SU-DHL-6 (cell line): ENCODE results near the gene CCDC88C.

ENCODE experiments used
- H2AFZ ChIP-seq: fragments of 200-600 bp; sonication (generic); 2 replicates; pipeline ENCODE4 v1.6.1; 2014; ENCODE audit warnings: low read depth, mild to moderate bottlenecking, moderate library complexity, mixed read lengths, antibody characterized with exemption, low read length; ENCODE audit not compliant: severe bottlenecking
- H3F3A ChIP-seq: fragments of 200-600 bp; shearing (Covaris generic); 2 replicates; pipeline ENCODE4 v1.6.0; 2016; ENCODE audit warnings: antibody characterized with exemption, mild to moderate bottlenecking; ENCODE audit not compliant: insufficient read depth
- H3K27ac ChIP-seq: fragments of 200-600 bp; sonication (generic); 2 replicates; pipeline ENCODE4 v1.5.1; 2016; ENCODE audit warnings: low read depth, mild to moderate bottlenecking, low read length, moderate library complexity, mixed read lengths
- H3K27me3 ChIP-seq: fragments of 200-600 bp; sonication (generic), shearing (Covaris generic); 2 replicates; pipeline ENCODE4 v1.6.0; 2014; ENCODE audit warnings: mild to moderate bottlenecking, low read length
- H3K36me3 ChIP-seq: fragments of 200-600 bp; sonication (generic); 2 replicates; pipeline ENCODE4 v1.6.1; 2014; ENCODE audit warnings: mild to moderate bottlenecking, low read length, mixed read lengths
- H3K4me2 ChIP-seq: fragments of 300-600, 200-600 bp; shearing (Covaris generic), sonication (generic); 2 replicates; pipeline ENCODE4 v1.6.0; 2014; ENCODE audit warnings: low read length, low read depth, mild to moderate bottlenecking; ENCODE audit not compliant: poor library complexity, severe bottlenecking
- H3K4me3 ChIP-seq: fragments of 200-600 bp; sonication (generic); 2 replicates; pipeline ENCODE4 v1.5.1; 2014; ENCODE audit warnings: antibody characterized with exemption, low read length, mild to moderate bottlenecking, mixed read lengths; ENCODE audit not compliant: insufficient read depth, poor library complexity, severe bottlenecking
- H3K79me2 ChIP-seq: fragments of 200-600 bp; sonication (generic); 2 replicates; pipeline ENCODE4 v1.6.1; 2014; ENCODE audit warnings: mild to moderate bottlenecking, low read length, moderate library complexity; ENCODE audit not compliant: insufficient read depth
- H3K9ac ChIP-seq: fragments of 200-600 bp; sonication (generic); 2 replicates; pipeline ENCODE4 v1.7.0; 2014; ENCODE audit warnings: mild to moderate bottlenecking, low read length
- H3K9me2 ChIP-seq: fragments of 200-600 bp; sonication (generic); replicated peaks from 2 replicates; pipeline ENCODE4 v1.6.1; 2014; ENCODE audit warnings: low read length; ENCODE audit not compliant: insufficient read depth
- H3K9me3 ChIP-seq: fragments of 200-600 bp; sonication (generic); 2 replicates; pipeline ENCODE4 v1.6.1; 2014; ENCODE audit warnings: low read length, mixed read lengths; ENCODE audit not compliant: insufficient read depth
- H4K20me1 ChIP-seq: fragments of 200-600 bp; sonication (generic); 2 replicates; pipeline ENCODE4 v1.6.1; 2014; ENCODE audit warnings: low read depth, mild to moderate bottlenecking, antibody characterized with exemption, low read length, moderate library complexity, mixed read lengths
- CTCF ChIP-seq: fragments of 200-600 bp; sonication (generic); IDR thresholded peaks from one replicate; pipeline ENCODE4 v1.5.1; 2017; ENCODE audit warnings: antibody characterized with exemption, mild to moderate bottlenecking, low read length, moderate library complexity; ENCODE audit not compliant: insufficient read depth, poor library complexity, severe bottlenecking
- EZH2phosphoT487 ChIP-seq: fragments of 200-600 bp; sonication (generic), shearing (Covaris generic); conservative IDR thresholded peaks from 2 replicates; pipeline ENCODE4 v1.6.1; 2018; ENCODE audit warnings: mild to moderate bottlenecking, antibody characterized with exemption, low read length, moderate library complexity, mixed read lengths

The CCDC88C gene

GRCh38 chr14:91387169-91387835, 30.3 kb downstream of the CCDC88C start:
- peaks cover 4% of the 10 kb centered on the region; the same call in 1 of the 2 replicates for H3F3A ChIP-seq
- no peaks in the 10 kb centered on the region for H3K9me3 ChIP-seq
- no peaks in the 10 kb centered on the region for H3K9me2 ChIP-seq
- peaks cover 100% of the 10 kb centered on the region for H3K79me2 ChIP-seq
- H4K20me1 ChIP-seq, result peaks cover 45% of the 10 kb centered on the region
- no peak for TF ChIP-seq CTCF
- TF ChIP-seq EZH2phosphoT487, result no peak
- H3K27me3 ChIP-seq, result no peaks in the 10 kb centered on the region
- 0 out of 2 replicates have a peak, but pooled peaks cover 3% of the 10 kb centered on the region for H3K36me3 ChIP-seq
- no peak overlapping the region for H3K4me2 ChIP-seq
- H2AFZ ChIP-seq, result no peak overlapping the region
- H3K27ac ChIP-seq, result no peak overlapping the region
- no peak overlapping the region for H3K4me3 ChIP-seq
- no peak overlapping the region for H3K9ac ChIP-seq

GRCh38 chr14:91385697-91386096, 31.9 kb downstream of the CCDC88C start:
- no peak for TF ChIP-seq CTCF
- no peak for TF ChIP-seq EZH2phosphoT487
- Histone ChIP-seq H3K4me2 (no peak overlapping the region), H3K9me2 (no peaks in the 10 kb centered on the region), H3K27me3 (no peaks in the 10 kb centered on the region), H3K27ac (no peak overlapping the region), H3K9me3 (no peaks in the 10 kb centered on the region), H3F3A (peaks cover 9% of the 10 kb centered on the region; the same call in 1 of the 2 replicates), H2AFZ (no peak overlapping the region), H4K20me1 (peaks cover 45% of the 10 kb centered on the region), H3K4me3 (no peak overlapping the region), H3K79me2 (peaks cover 100% of the 10 kb centered on the region), H3K9ac (no peak overlapping the region), H3K36me3 (0 out of 2 replicates have a peak, but pooled peaks cover 3% of the 10 kb centered on the region)

- no peak overlapping the region for H3K4me2 ChIP-seq
- no peak overlapping the region for H3K4me3 ChIP-seq
These were observed 32.4 kb downstream of the CCDC88C start for GRCh38 chr14:91385224-91385623.

More at GRCh38 chr14:91385224-91385623, 32.4 kb downstream of the CCDC88C start:
- no peak for TF ChIP-seq EZH2phosphoT487
- no peak for TF ChIP-seq CTCF
- peaks cover 9% of the 10 kb centered on the region; the same call in 1 of the 2 replicates for H3F3A ChIP-seq
- 0 out of 2 replicates have a peak, but pooled peaks cover 3% of the 10 kb centered on the region for H3K36me3 ChIP-seq
- no peak overlapping the region for H2AFZ ChIP-seq
- H3K9me2 ChIP-seq, result no peaks in the 10 kb centered on the region
- H3K27ac ChIP-seq, result no peak overlapping the region
- H4K20me1 ChIP-seq, result peaks cover 48% of the 10 kb centered on the region
- H3K9ac ChIP-seq, result no peak overlapping the region
- no peaks in the 10 kb centered on the region for H3K27me3 ChIP-seq
- H3K79me2 ChIP-seq, result peaks cover 100% of the 10 kb centered on the region
- no peaks in the 10 kb centered on the region for H3K9me3 ChIP-seq
